Left colon (tissue), 2 donors: Measurements from ENCODE around the gene ARL15. TPM values are rescaled to one million over a fixed set of nuclear protein-coding genes. Genes with fewer than 3 reads are reported as not detected.
"Not testable (repeated sequence)": the region's sequence is repeated elsewhere in the genome, so short reads cannot be mapped to it uniquely, and the experiment has no call there.

Source experiments
- ATAC-seq: fragments of 200-7000 bp; cut with Tn5 transposase; one replicate; pipeline ENCODE4 v1.9.1; 2020; ENCODE audit warnings: mild to moderate bottlenecking, moderate library complexity
- DNase-seq, 2 donors: peaks; one replicate each; pipeline ENCODE4 v3.0.0-alpha.2; 2020
- intact Hi-C, 2 donors: fragments of 100-400 bp; cut with DNase I in 1 of 2; cut with micrococcal nuclease in 1 of 2; formaldehyde crosslinking; loops; one replicate each; pipeline versions ENCODE4 v1.11.2 to v1.14.0; 2022; cut with DNase I, micrococcal nuclease
- total RNA-seq, 2 donors: library from RNA; stranded (reverse); fragmentation: NEBNext Ultra II Directional; extraction: Animal tissue kit (Norgen Biotek cat#: 25700); gene quantifications; one replicate each; pipeline ENCODE4 v1.2.1, GENCODE V29; 2021
- donor health status: DM: no; HTN: no; CAD: no.
- donor health status: DM: yes; HTN: yes; CAD: no.

Gene ARL15
- total RNA-seq, 2 donors from 2014 or later, result 25.2 to 27.2 TPM

- ATAC-seq, result no peak
- intact Hi-C loops, result no loop called here
- DNase-seq, result no peak
These were observed 318.4 kb downstream of the ARL15 start for GRCh38 chr5:53991942-53992341.

- ATAC-seq (no peak), DNase-seq (no peak)
- intact Hi-C loops, result no loop called here
These were observed 323.3 kb downstream of the ARL15 start for GRCh38 chr5:53987101-53987500.

GRCh38 chr5:53985796-53986195, 324.6 kb downstream of the ARL15 start:
- DNase-seq, result no peak
- no peak for ATAC-seq
- intact Hi-C loops, result no loop called here

GRCh38 chr5:53984971-53985370, 325.4 kb downstream of the ARL15 start:
- ATAC-seq (no peak), DNase-seq (no peak)
- intact Hi-C loops, result no loop called here

- no peak for ATAC-seq
- DNase-seq, result no peak
- intact Hi-C loops, result no loop called here
These were observed 326.6 kb downstream of the ARL15 start for GRCh38 chr5:53983568-53984460.

GRCh38 chr5:53982319-53982718, 328.1 kb downstream of the ARL15 start:
- intact Hi-C loops, DNase-seq, ATAC-seq: not testable (repeated sequence)

GRCh38 chr5:53980061-53980460, 330.3 kb downstream of the ARL15 start:
- DNase-seq (no peak), ATAC-seq (no peak)
- intact Hi-C loops, result no loop called here

GRCh38 chr5:53974021-53974420, 336.4 kb downstream of the ARL15 start:
- intact Hi-C loops, result no loop called here
- DNase-seq (no peak), ATAC-seq (no peak)

GRCh38 chr5:53972314-53972713, 338.1 kb downstream of the ARL15 start:
- DNase-seq, result no peak
- no peak for ATAC-seq
- intact Hi-C loops, result no loop called here

- ATAC-seq, result no peak
- no peak for DNase-seq
- intact Hi-C loops, result no loop called here
These were observed 338.8 kb downstream of the ARL15 start for GRCh38 chr5:53971551-53971950.

GRCh38 chr5:53971131-53971530, 339.2 kb downstream of the ARL15 start:
- DNase-seq, result no peak
- intact Hi-C loops, result no loop called here
- no peak for ATAC-seq

GRCh38 chr5:53970475-53970874, 339.9 kb downstream of the ARL15 start:
- intact Hi-C loops, result no loop called here
- no peak for ATAC-seq

GRCh38 chr5:53969176-53969730, 341.1 kb downstream of the ARL15 start:
- intact Hi-C loops, result no loop called here
- no peak for DNase-seq
- ATAC-seq, result no peak

More at GRCh38 chr5:53970475-53970874, 339.9 kb downstream of the ARL15 start:
- DNase-seq, result no peak

- no peak for DNase-seq
- no peak for ATAC-seq
- intact Hi-C loops, result no loop called here
These were observed 344.9 kb downstream of the ARL15 start for GRCh38 chr5:53965459-53965858.

- no peak for ATAC-seq
- DNase-seq, result no peak
- intact Hi-C loops, result no loop called here
These were observed 346.4 kb downstream of the ARL15 start for GRCh38 chr5:53963958-53964357.

- intact Hi-C loops, result no loop called here
- ATAC-seq (no peak), DNase-seq (no peak)
These were observed 348.1 kb downstream of the ARL15 start for GRCh38 chr5:53962306-53962705.

- DNase-seq (no peak), ATAC-seq (no peak)
- intact Hi-C loops, result no loop called here
These were observed 353.7 kb downstream of the ARL15 start for GRCh38 chr5:53956632-53957031.

GRCh38 chr5:53956196-53956595, 354.2 kb downstream of the ARL15 start:
- DNase-seq (no peak), ATAC-seq (no peak)
- intact Hi-C loops, result no loop called here

- DNase-seq (no peak), ATAC-seq (no peak)
- intact Hi-C loops, result no loop called here
These were observed 359.8 kb downstream of the ARL15 start for GRCh38 chr5:53950621-53951020.

GRCh38 chr5:53948598-53948997, 361.8 kb downstream of the ARL15 start:
- DNase-seq, result no peak
- no peak for ATAC-seq
- intact Hi-C loops, result no loop called here
